Muscle of back (tissue), 11 donors: ENCODE results near the gene CDYL2. TPM values are rescaled to one million over a fixed set of nuclear protein-coding genes. Genes with fewer than 3 reads are reported as not detected.
A peak's percentile ranks its signal among the peaks of the same experiment; 100 is the strongest.

ENCODE experiments used
- DNase-seq, 3 donors: peaks; one replicate each; pipeline versions ENCODE4 v3.0.0 to v3.0.0-alpha.2; 2013
- polyA plus RNA-seq, 10 donors: library from polyadenylated mRNA; unstranded; fragments of 120-200 nt; gene quantifications; one replicate each; pipeline ENCODE4 v1.2.1, GENCODE V29; 2013; ENCODE audit not compliant: insufficient read length in 10 of 10

CDYL2 gene
- polyA plus RNA-seq, 10 donors: 2.0 to 3.7 (median 2.8) TPM

DNA sequence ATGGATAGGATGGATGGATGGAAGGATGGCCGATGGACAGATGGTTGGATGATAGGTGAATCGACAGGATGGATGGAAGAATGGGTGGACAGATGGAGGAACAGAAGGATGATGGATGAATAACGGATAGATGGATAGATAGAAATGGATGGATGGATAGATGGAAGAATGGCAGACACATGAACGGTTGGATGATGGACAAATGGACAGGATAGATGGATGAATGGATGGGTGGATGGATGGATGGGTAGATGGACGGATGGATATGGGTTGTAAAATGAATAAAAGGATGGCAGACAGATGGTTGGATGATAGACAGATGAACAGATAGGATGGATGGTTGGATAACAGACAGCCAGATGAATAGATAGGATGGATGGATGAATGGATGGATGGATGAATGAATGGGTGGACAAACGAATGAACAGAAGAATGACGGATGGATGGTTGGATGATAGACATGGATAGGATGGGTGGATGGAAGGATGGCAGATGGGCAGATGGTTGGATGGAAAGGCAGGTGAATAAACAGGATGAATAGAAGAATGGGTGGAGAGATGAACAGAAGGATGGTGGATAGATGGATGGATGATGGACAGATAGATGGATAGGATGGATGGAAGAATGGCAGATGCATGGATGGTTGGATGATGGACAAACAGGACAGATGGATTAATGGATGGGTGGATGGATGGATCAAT lies 207.7 kb downstream of the CDYL2 start:
- DNase-seq: no peak

DNA sequence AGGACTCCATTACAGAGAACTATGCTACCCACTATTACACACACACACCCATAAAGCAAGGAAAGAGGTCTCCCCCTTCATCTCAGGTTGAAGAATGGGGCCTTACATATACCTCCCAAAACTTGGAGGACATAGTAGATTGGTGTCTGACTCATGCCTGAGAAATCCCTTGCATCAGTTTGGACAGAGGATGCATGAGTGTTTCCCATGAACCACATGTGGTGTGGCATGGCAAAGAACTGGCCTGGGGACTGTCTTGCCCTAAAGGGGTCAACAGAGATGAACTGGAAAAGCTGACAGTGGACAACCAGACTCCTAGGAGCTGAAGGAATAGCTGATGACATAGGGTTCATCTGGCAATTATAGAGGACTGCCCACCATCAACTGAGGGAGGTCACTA lies 209.6 kb downstream of the CDYL2 start:
- no peak for DNase-seq

DNA sequence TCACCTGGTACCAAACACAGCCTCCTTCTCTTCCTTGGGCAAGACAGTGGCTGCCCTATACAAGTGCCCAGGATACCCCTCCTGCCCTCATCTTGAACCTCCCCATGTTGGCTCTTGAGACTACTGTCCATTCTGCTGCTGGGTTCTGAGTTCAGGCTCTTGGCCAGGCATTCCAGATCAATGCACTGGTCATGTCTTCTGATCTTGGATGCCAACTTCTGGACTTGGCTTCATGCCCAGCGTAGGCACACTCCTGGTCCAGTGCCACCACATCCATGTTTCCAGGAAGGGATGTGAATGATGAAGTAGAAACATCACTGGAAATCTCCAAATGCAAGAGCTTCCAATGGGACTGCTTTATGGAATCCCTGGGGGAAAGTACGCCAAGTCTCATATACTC lies 212.1 kb downstream of the CDYL2 start:
- no peak for DNase-seq

DNA sequence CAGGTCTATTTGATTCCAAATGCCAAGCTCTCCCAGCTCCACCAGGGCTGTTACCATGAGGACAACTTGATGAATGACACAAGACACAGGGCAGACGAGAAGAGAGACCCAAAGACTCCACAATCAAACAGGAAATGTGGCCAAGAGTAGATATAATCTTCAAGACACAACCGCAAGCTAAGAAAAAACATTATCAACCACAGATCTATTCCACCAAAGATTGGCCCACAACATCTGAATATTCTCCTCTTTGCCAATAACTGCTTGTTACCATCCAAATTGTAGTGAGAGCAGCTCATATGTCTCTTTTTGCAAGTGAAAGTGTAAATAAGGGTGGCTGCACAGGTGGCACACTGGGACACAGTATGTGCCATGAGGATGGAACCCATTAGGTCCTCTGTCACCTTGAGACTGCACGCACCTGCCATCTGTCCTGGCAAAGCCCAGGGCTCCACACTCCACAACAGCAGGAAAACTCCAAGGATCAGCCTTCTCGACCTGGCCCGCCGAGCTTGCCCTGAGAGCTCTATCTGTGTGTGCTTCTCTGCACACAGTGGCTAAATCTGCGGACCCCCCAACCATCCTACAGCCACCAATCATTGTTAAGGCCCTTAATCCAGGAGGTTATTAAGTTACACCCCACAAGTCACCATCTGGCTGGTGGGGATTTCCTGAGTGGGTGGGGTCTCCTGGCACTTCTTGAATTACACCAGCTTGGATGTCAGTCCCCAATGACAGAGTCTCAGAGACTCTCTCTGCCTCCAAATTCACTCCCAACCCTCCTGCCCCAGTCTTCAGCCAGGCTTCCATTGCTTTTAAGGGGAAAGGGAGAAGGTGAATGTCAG lies 213.1 kb downstream of the CDYL2 start:
- peak; percentile 11 to 47 (median 13) for DNase-seq

DNA sequence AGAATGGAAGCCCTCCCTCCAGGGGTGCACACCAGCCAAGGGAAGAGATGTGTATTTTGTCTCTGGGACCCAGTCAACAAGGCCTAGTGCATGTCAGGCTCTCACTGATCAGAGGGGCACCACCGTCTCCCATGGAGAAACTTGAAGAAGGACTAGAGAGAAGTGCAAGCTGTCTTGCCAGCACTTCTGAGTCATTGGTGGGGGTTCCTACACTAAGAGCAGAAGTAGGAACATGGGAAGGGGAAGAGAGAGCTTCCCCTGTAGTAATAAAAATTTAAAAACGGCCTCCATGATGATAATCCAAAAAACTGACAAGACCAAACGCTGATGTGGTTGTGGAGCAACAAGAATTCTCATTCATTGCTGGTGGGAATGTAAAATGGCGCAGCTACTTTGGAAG lies 217.3 kb downstream of the CDYL2 start:
- DNase-seq: no peak

DNA sequence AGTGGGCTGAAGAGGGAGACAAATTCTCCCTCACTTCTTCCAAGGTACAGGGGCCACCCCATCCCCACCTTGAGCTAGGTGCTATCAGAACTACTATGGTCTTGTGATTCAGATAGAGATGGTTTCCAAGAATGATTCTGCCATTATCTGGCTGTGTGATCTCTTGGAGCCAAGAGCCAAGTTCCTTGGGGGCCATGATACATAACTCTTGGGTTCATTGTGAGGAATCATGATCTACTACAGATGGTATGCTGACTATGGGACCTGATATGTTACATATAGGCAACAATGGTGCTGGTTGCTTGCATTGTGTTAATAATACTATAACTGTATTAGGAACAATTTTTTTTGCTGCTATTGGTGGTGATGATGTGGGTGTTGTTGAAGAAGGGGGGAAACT lies 217.9 kb downstream of the CDYL2 start:
- no peak for DNase-seq

DNA sequence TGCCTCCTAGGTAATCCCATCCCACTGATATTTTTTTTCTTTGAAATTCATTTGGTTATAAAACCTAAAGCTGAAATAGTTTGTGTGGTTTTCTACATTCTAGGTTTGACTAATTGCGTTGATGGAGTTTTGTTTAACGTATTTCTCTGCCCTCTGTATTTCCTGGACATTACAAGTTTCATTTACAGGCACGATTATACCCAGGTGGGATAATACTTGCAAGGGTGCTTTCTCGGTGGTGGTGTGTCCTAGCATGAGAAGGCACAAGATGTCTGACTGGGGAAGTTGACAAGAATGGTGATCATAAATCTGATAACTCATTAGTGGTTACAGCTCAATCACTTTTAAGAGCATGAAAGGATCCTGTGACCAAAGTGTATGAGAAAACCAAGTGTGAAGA lies 218.6 kb downstream of the CDYL2 start:
- DNase-seq: no peak

DNA sequence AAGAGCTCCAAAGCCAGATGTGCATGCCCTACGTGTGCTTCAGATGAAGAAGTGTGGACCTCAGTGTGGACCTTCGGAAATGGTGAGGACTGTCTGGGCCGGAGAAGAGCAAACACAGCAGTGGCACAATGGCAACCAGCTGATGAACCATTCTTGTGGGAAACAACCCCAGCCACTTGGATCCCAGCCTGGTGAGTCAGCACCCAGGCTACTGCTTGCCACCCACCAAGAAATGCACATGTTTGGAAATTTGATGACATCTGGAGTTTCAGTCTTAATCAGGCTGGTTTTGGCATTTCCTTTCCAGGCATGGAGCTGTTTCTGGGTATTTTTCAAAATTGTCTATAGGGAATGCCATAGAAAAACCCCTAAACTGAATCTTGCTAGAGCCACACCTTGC lies 220.9 kb downstream of the CDYL2 start:
- peak in 1 of 3 donors; percentile 37 for DNase-seq

DNA sequence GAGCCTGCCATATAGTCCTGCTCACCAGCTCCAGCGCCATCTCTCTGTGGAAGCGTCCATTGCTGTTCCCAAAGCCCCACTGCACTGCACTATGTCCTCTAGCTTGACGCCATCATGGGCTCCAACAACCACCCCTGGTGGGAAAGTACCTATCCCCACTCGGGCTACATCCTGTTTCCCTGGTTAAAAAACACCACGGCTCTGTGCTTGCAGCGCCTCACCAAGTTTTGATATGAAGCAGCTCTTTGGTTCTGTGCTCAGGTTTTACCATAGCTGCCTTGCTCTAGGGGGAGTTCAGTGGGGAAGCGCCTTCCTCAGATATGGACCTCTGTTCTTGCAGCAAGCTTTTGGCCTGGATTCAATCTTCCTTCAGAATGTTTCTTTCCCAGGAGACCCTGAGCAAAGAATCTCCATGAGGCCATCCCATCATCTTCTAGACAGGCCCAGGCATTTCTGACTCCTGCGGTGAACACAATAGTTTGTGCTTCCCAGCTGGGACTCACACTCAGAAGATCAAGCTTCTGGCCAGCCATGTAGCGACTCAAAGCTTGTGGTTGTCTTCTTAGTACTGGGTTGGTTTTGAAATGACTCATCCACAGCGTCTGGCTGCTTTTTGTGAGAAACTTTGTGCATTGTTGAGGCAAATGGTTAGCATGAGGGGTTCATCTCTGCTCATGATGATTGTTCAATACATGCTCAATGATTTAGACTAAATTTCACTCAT lies 224.1 kb downstream of the CDYL2 start:
- DNase-seq: peak in 1 of 3 donors; percentile 37

DNA sequence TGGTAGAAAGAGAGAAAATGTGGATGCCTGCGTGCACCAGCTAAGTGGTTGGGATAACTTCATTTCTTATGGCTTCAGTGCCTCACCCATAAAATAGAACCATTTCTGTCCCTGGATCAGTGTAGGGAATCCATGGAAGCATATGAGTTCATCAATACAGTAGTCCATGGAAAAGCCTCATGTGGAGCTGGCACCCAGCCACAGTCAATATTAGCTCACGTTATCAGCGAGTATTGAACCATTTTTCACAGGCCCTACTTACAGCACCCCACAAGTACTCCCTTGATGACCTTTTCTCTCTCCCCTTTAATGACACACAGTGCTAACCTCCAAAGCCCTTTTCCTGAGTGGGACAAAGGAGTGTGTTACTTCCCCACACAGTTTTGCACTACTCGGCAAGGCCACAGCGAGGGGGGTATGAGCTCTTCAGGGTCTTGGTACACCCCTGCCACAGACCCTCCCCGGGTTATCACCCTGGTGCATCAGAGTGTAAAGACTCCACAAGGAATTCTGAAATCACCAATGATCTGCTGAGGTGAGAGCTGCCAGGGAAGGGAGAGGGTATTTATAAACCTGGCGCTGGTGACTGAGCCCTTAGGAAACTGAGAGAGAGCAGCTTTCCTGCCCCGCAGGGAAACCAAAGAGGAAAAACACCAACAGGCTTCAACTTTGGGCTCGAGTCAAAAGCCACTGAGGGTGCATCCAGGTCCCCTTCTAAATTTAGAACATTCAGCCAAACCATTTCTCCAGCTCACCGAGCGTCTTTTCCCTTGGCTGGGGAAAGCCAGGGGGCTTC lies 226.7 kb downstream of the CDYL2 start:
- DNase-seq: no peak

DNA sequence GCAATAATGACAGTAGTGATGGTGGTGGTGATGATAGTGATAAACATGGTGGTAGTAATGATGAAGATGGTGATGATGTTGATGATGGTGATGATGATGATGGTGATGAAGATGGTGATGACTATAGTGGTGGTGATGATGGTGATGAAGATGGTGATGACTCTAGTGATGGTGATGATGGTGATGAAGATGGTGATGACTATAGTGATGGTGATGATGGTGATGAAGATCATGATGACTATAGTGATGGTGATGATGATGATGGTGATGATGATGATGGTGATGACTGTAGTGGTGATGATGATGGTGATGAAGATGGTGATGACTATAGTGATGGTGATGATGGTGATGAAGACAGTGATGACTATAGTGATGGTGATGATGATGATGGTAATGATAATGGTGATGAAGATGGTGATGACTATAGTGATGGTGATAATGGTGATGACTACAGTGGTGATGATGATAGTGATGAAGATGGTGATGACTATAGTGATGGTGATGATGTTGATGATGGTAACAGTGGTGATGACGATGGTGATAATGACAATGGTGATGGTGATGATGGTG lies 228.0 kb downstream of the CDYL2 start:
- DNase-seq: no peak

DNA sequence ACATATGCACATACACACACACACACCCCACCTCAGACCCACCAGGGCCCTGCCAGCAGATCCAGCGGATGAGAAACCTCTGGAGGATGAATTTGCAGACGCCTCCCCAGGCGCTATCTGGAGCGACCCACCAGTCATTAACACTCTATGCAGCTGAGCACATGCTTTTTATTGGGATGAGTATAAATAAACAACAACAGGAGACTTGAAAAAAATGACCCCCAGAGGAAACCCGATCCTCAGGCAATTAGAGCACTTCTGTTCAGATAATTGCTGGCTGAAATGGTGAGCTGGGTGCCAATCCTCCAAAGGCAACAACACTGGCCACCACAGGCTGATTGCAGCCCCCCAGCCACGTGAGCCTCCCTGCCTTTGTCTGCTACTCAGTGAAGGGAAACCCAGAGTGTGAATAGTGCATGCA lies 230.7 kb downstream of the CDYL2 start:
- no peak for DNase-seq

DNA sequence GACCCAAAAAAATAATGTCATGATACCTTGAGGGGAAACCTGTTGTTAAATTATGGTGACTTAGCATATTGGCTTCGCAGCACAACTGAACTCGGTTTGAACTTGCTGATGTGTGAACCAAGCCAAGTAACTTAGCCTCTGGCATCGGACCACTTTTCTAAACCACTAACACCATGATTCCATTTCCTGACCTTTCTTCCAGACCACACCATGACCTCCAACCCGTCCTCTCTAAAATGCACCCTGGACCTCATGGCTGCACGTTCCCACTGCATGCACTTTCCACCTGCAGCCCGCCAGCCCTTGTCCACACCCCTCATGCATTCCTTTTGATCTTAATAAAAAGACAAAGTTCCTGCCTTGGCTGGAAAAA lies 234.3 kb downstream of the CDYL2 start:
- DNase-seq: peak in 1 of 3 donors; percentile 15

DNA sequence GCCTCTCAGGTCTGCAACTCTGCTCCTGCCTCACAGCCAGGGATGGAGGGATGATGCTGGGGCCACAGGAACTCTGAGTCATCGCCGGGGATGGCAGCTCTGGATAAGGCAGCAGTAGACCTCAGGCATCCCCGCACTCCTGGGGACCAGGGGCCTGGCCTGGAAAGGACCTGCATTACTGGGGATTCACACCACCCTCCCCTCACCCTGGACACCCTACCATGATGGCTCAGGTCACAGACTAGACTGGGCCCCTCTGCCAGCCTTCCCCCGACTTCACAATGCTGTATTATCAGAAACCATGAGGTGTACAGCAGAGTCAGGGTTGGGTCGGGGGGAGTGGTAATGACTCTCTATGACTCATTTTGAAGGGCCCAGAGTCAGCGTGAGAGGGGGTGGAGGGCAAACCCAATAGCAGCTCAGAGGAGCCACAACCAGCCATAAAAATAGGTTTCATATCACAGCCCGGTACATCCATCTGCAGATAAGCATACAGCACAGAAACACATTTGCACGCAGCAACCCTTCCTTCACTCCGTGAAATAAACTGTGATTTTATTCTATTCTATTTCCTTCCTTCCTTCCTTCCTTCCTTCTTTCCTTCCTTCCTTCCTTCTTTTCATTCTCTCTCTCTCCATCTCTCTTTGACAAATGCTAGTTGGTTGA lies 234.8 kb downstream of the CDYL2 start:
- DNase-seq: peak in 1 of 3 donors; percentile 27

DNA sequence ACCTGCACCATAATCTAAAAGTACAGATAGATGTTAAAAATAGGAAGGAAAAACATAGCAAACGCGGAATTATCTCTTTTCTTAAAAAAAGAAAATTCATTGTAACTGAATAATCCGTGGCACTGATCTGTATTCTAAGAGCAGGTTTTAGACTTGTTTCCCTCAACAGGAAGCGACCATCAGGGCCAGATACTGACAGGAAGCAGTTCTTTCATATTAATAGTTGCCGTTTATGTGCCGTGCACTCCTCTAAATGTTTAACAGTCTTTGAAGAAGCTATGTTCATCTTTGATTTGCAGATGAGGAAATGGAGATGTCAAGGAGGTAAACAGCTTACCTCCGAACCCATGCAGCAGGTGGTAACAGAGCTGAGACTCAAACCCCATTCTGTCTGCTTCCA lies 240.0 kb downstream of the CDYL2 start:
- DNase-seq: no peak

DNA sequence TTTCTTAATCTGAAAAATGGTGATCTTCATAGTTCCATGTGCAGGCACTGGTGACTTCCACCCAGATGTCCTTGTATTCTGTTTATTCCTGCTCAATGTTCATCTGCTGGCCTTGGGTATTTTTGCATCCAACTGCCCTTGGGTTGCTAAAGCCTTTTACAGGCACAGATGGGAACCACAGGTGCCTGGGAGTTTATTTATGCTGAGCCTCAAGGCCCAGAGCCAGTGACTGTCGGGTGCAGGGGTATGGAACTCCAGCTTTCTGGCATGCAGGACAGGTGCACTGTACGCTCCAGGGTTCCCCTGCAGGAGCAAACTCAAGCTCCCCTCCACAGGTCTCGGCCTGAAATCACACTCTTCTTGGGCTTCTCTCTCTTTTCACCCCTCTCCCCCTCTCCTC lies 241.3 kb downstream of the CDYL2 start:
- DNase-seq: no peak

DNA sequence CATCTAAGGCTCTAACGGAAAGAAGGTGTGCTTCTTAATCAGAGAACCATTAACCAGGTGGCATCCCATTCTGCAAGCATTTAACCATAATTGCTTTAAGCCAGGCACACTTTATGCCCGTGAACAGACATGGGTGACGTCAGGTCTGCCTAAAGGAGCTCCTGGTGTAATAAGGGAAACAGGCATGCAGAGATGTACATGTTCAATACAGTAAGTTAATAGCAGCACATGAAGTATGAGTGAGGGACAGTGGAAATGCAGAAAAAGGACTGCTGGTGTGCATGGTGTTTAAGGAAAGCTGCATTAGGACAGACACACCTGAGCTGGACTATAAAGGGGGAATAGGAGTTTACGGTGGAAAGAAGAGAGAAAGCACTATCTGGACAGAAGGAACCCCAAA lies 245.0 kb downstream of the CDYL2 start:
- DNase-seq: no peak

DNA sequence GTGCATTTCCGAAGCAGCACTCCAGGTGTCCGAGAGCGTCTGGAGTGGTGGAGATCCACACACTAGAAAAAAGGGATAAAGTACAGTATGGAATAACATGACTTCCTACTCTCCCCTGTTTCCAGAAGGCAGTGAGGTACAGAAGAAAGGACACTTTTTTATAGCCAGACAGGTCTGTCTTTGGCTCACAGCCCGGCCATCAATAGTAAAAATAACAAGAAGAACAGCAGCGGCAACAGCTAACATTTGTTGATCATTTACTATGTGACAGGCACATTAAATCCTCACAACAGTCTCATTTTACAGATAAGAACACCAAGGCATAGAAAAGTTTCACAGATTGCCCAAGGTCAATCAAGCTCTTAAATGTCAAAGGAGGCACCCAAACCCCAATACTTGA lies 247.4 kb downstream of the CDYL2 start:
- no peak for DNase-seq

DNA sequence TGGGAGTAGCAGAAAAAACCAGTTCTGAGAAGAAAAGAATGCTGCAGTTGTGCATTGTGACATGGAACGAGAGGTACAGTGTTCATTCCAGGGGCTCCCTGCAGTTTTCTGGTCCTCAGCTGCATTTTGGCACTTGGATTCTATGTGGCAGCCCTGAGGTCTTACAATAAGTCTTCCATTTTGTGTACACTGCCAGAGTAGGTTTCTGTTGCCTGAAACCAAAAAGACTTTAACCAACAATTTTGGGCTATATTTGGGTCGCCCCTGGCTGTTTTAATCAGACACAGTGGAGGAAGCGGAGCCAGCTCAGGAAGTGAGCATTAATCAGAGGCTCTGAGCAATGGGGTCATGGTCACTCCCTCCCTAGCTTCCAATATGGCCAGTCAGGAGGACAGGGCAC lies 247.9 kb downstream of the CDYL2 start:
- no peak for DNase-seq

DNA sequence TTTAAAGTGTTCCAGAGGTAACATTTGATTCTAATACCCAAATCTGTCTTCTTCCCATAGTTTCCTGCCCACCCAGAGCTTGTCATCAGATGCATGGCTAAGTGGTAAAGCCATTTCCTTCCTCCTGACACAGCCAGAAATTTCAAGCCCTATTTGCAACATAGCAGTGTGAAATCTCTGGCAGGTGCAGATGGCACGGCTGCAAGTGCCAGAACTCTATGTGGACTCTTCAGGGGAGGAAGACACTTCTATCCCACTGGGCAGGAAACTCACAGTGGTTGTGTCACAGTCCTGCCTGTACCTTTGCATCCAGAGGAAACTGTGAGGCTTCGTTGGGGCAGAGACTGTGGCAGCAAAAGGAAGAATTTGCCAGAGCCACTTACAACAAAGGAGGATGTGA lies 250.4 kb downstream of the CDYL2 start:
- DNase-seq: peak in 1 of 3 donors; percentile 49

DNA sequence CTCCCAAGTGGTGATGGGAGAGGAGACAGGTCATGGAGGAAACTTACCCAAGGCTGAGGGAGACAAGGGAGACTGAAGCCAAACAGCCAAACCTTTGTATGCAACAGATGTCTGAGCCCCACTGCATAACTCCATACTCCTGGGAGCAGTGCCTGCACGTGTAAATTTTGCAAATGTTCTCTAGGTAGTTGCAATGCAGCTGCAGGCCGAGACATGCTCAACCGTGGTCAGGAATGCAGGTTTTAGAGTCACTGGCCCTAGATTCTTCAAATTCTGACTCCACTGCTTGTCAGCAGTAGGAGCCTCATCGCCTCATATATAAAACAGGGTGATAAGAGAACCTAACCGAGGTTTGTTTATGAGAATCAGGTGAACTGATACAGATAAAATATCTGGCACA lies 252.1 kb downstream of the CDYL2 start:
- DNase-seq: peak in 1 of 3 donors; percentile 13
